Sigmoid colon (tissue), 7 donors: ENCODE data around the gene SV2B. TPM values are rescaled to one million over a fixed set of nuclear protein-coding genes. Genes with fewer than 3 reads are reported as not detected.

ENCODE experiments used
- DNase-seq: peaks from one replicate; pipeline ENCODE4 v3.0.0-alpha.2; 2019
- H3K27ac ChIP-seq, 4 donors: fragments of 200-600 bp; sonication (generic); one replicate each; pipeline ENCODE4 v1.5.1; 2016 to 2019; ENCODE audit warnings: mild to moderate bottlenecking in 1 of 4
- H3K27me3 ChIP-seq, 3 donors: fragments of 200-600 bp; sonication (generic); one replicate each; pipeline ENCODE4 v1.5.1; 2019; ENCODE audit warnings: mild to moderate bottlenecking in 1 of 3
- H3K36me3 ChIP-seq, 4 donors: fragments of 200-600 bp; sonication (generic); one replicate each; pipeline ENCODE4 v1.5.1; 2016 to 2019
- H3K4me1 ChIP-seq, 4 donors: fragments of 200-600 bp; sonication (generic); one replicate each; pipeline ENCODE4 v1.5.1; 2017 to 2019
- H3K4me3 ChIP-seq, 4 donors: fragments of 200-600 bp; sonication (generic); one replicate each; pipeline ENCODE4 v1.5.1; 2017 to 2019; ENCODE audit warnings: mild to moderate bottlenecking in 2 of 4, moderate library complexity in 1 of 4
- H3K9me3 ChIP-seq, 4 donors: fragments of 200-600 bp in 3 of 4; sonication (generic) in 3 of 4; one replicate each; pipeline versions ENCODE4 v1.5.1 to v1.6.1; 2013 to 2019
- CTCF ChIP-seq, 4 experiments: fragments of 450-650 bp in 3 of 4; fragments of 200-600 bp in 1 of 4; IDR thresholded peaks; one replicate each; pipeline ENCODE4 v1.5.1; 2016 to 2019; ENCODE audit warnings: antibody characterized with exemption in 4 of 4, mild to moderate bottlenecking in 3 of 4, moderate library complexity in 2 of 4
- EP300 ChIP-seq, 4 donors: sonication (generic); formaldehyde crosslinking; IDR thresholded peaks; one replicate each; pipeline ENCODE4 v1.6.1; 2017; ENCODE audit warnings: antibody characterized with exemption in 4 of 4
- POLR2A ChIP-seq, 2 donors: fragments of 450-650 bp; IDR thresholded peaks; one replicate each; pipeline ENCODE4 v1.6.1; 2016; ENCODE audit warnings: antibody characterized with exemption in 2 of 2, mild to moderate bottlenecking in 2 of 2, moderate library complexity in 2 of 2
- POLR2AphosphoS5 ChIP-seq, 4 donors: sonication (generic); formaldehyde crosslinking; IDR thresholded peaks; one replicate each; pipeline ENCODE4 v1.6.1; 2017; ENCODE audit warnings: antibody characterized with exemption in 4 of 4
- WGBS, 2 donors: extraction: QIAGEN DNeasy Blood & Tissue Kit; methylation state at CpG; one replicate each; pipeline ENCODE4 v1.1.7; 2013; 5-methylcytosine and 5-hydroxymethylcytosine counted together
- intact Hi-C: fragments of 100-400 bp; cut with DNase I; formaldehyde crosslinking; loops from one replicate; pipeline ENCODE4 v1.15.1; 2023
- polyA plus RNA-seq, 3 donors: library from polyadenylated mRNA; stranded (reverse); fragments of 200-250 nt; gene quantifications; one replicate each; pipeline ENCODE4 v1.2.3, GENCODE V29; 2013
- total RNA-seq, 4 donors: library from RNA; depleted of rRNA; stranded (reverse); fragments of >200 nt; gene quantifications; one replicate each; pipeline ENCODE4 v1.1.0, GENCODE V29; 2016
- donor health status: healthy with polysubstance abuse.
- donor health status: Bipolar disorder and iron deficiency.
- donor health status: healthy.

SV2B gene
- total and polyA plus RNA-seq, 7 donors: 2.0 to 5.0 (median 3.1) TPM; not detected in 2

- no peak overlapping the region for H3K4me3 ChIP-seq
- H3K27me3 ChIP-seq: no peaks in the 10 kb centered on the region
- no peaks in the 10 kb centered on the region for H3K36me3 ChIP-seq
- H3K27ac ChIP-seq: no peak overlapping the region
- H3K9me3 ChIP-seq: no peaks in the 10 kb centered on the region
- intact Hi-C loops: no loop called here
- TF ChIP-seq POLR2A (IDR thresholded peaks at IDR 0.05) (no peak), EP300 (IDR thresholded peaks at IDR 0.05) (no peak), CTCF (IDR thresholded peaks at IDR 0.05) (no peak), POLR2AphosphoS5 (IDR thresholded peaks at IDR 0.05) (no peak)
- no peaks in the 10 kb centered on the region for H3K4me1 ChIP-seq
- DNase-seq: no peak
- 71 to 81% methylated on average over 5 of the region's 5 CpGs for WGBS, 2 donors
Measured at GRCh38 chr15:91345736-91346135, 245.7 kb downstream of the SV2B start.

- intact Hi-C loops: no loop called here
- Histone ChIP-seq H3K27ac (no peak overlapping the region), H3K4me1 (no peaks in the 10 kb centered on the region), H3K27me3 (no peaks in the 10 kb centered on the region), H3K36me3 (no peaks in the 10 kb centered on the region), H3K4me3 (no peak overlapping the region), H3K9me3 (no peaks in the 10 kb centered on the region)
- 74 to 83% methylated on average over 2 of the region's 2 CpGs for WGBS, 2 donors
- TF ChIP-seq POLR2A (IDR thresholded peaks at IDR 0.05) (no peak), POLR2AphosphoS5 (IDR thresholded peaks at IDR 0.05) (no peak), CTCF (IDR thresholded peaks at IDR 0.05) (no peak), EP300 (IDR thresholded peaks at IDR 0.05) (no peak)
- no peak for DNase-seq
Measured at GRCh38 chr15:91346259-91346658, 246.2 kb downstream of the SV2B start.

GRCh38 chr15:91348752-91349500 lies 248.9 kb downstream of the SV2B start:
- Histone ChIP-seq H3K27me3 (no peaks in the 10 kb centered on the region), H3K4me3 (no peak overlapping the region), H3K4me1 (no peaks in the 10 kb centered on the region), H3K27ac (no peak overlapping the region), H3K36me3 (no peaks in the 10 kb centered on the region), H3K9me3 (no peaks in the 10 kb centered on the region)
- intact Hi-C loops: no loop called here
- no peak for DNase-seq
- WGBS, 2 donors: 56 to 72% methylated on average over 3 of the region's 3 CpGs
- no peak for TF ChIP-seq POLR2AphosphoS5 (IDR thresholded peaks at IDR 0.05)

Other genes with a start within 250 kb of the SV2B start
- gene FURIN, start 231.7 kb upstream of the SV2B start, total RNA-seq: 10 to 100 TPM; 21.0 to 35.0 (median 24.3) TPM
- gene FURIN, start 231.7 kb upstream of the SV2B start, polyA plus RNA-seq: 10 to 100 TPM; 23.4 to 69.2 (median 30.1) TPM
- gene FES, start 215.8 kb upstream of the SV2B start, total RNA-seq: 10 to 100 TPM; 28.0 to 35.5 (median 30.4) TPM
- gene FES, start 215.8 kb upstream of the SV2B start, polyA plus RNA-seq: 10 to 100 TPM in 1 of 3 donors, 1 to 10 TPM in 2; 4.9 to 17.6 (median 7.2) TPM
- gene MAN2A2, start 197.0 kb upstream of the SV2B start, total RNA-seq: 10 to 100 TPM; 27.2 to 57.6 (median 38.4) TPM
- gene MAN2A2, start 197.0 kb upstream of the SV2B start, polyA plus RNA-seq: 10 to 100 TPM in 1 of 3 donors, 1 to 10 TPM in 2; 3.7 to 31.0 (median 4.8) TPM
- gene HDDC3, start 167.7 kb upstream of the SV2B start, total RNA-seq: 10 to 100 TPM in 1 of 4 donors, 1 to 10 TPM in 3; 5.2 to 10.7 (median 7.0) TPM
- gene HDDC3, start 167.7 kb upstream of the SV2B start, polyA plus RNA-seq: 10 to 100 TPM; 19.1 to 27.0 (median 24.0) TPM
- 10 to 100 TPM; 36.0 to 63.5 (median 60.2) TPM for gene UNC45A, start 165.0 kb upstream of the SV2B start, total RNA-seq
- 10 to 100 TPM; 28.8 to 50.4 (median 31.4) TPM for gene UNC45A, start 165.0 kb upstream of the SV2B start, polyA plus RNA-seq
- 1 to 10 TPM; 5.2 to 8.0 (median 6.7) TPM for gene RCCD1, start 145.4 kb upstream of the SV2B start, total RNA-seq
- 10 to 100 TPM in 1 of 3 donors, 1 to 10 TPM in 2; 4.2 to 11.8 (median 6.7) TPM for gene RCCD1, start 145.4 kb upstream of the SV2B start, polyA plus RNA-seq
- 10 to 100 TPM in 1 of 4 donors, 1 to 10 TPM in 3; 1.8 to 13.8 (median 6.4) TPM for gene PRC1, start 105.7 kb upstream of the SV2B start, total RNA-seq
- 10 to 100 TPM in 2 of 3 donors, 1 to 10 TPM in 1; 4.8 to 44.2 (median 12.3) TPM for gene PRC1, start 105.7 kb upstream of the SV2B start, polyA plus RNA-seq
- 1 to 10 TPM; 6.6 to 9.3 (median 7.6) TPM for gene VPS33B, start 77.7 kb upstream of the SV2B start, total RNA-seq
- 10 to 100 TPM in 2 of 3 donors, 1 to 10 TPM in 1; 7.4 to 13.4 (median 13.2) TPM for gene VPS33B, start 77.7 kb upstream of the SV2B start, polyA plus RNA-seq